Natural killer cell (primary cell): Measurements from ENCODE around the gene NIFK. TPM values are rescaled to one million over a fixed set of nuclear protein-coding genes. Genes with fewer than 3 reads are reported as not detected.
"Not testable (repeated sequence)": the region's sequence is repeated elsewhere in the genome, so short reads cannot be mapped to it uniquely, and the experiment has no call there.

Source experiments
- ATAC-seq, 3 donors: fragments of 150-1000 bp in 2 of 3; fragments of 200-7000 bp in 1 of 3; cut with Tn5 transposase; 1 replicate in 1 of 3; 2 replicates in 2 of 3; pipeline ENCODE4 v1.10.0; 2021; ENCODE audit warnings: mild to moderate bottlenecking in 2 of 3, moderate library complexity in 2 of 3
- DNase-seq, 2 donors: peaks; one replicate each; pipeline versions ENCODE4 v3.0.0 to v3.0.0-alpha.2; 2013 to 2021; ENCODE audit warnings: mixed read lengths in 1 of 2
- H3K27ac ChIP-seq: one replicate; pipeline ENCODE4 v1.5.1; 2013; ENCODE audit warnings: mild to moderate bottlenecking, low read length
- H3K27me3 ChIP-seq: one replicate; pipeline ENCODE4 v1.6.1; 2013; ENCODE audit warnings: low read length; ENCODE audit not compliant: control insufficient read depth, insufficient read depth
- H3K36me3 ChIP-seq: one replicate; pipeline ENCODE4 v1.6.1; 2013; ENCODE audit warnings: low read length; ENCODE audit not compliant: control insufficient read depth, insufficient read depth
- H3K4me1 ChIP-seq: one replicate; pipeline ENCODE4 v1.6.1; 2013; ENCODE audit warnings: low read length; ENCODE audit not compliant: control insufficient read depth, insufficient read depth
- H3K4me3 ChIP-seq: one replicate; pipeline ENCODE4 v1.5.1; 2013; ENCODE audit warnings: low read length
- H3K9me3 ChIP-seq: one replicate; pipeline ENCODE4 v1.6.1; 2013; ENCODE audit warnings: low read length; ENCODE audit not compliant: control insufficient read depth, insufficient read depth
- H3K27ac Mint-ChIP-seq, 2 donors: one replicate each; pipeline ENCODE4 v1.8.0; 2022; ENCODE audit warnings: mild to moderate bottlenecking in 2 of 2, mixed read lengths in 2 of 2, moderate library complexity in 1 of 2
- H3K27me3 Mint-ChIP-seq, 2 donors: one replicate each; pipeline ENCODE4 v1.8.0; 2022; ENCODE audit warnings: low read depth in 2 of 2, mixed read lengths in 2 of 2
- H3K36me3 Mint-ChIP-seq: one replicate; pipeline ENCODE4 v1.8.0; 2022; ENCODE audit warnings: mixed read lengths
- H3K4me1 Mint-ChIP-seq, 2 donors: one replicate each; pipeline ENCODE4 v1.8.0; 2022; ENCODE audit warnings: mixed read lengths in 2 of 2
- H3K4me3 Mint-ChIP-seq: one replicate; pipeline ENCODE4 v1.8.0; 2022; ENCODE audit warnings: mild to moderate bottlenecking, moderate library complexity, mixed read lengths
- H3K9me3 Mint-ChIP-seq, 2 donors: one replicate each; pipeline ENCODE4 v1.8.0; 2022; ENCODE audit warnings: mixed read lengths in 2 of 2
- WGBS: methylation state at CpG from one replicate; pipeline ENCODE4 v1.1.7; 2013; ENCODE audit warnings: missing lambda C conversion rate; ENCODE audit not compliant: insufficient coverage; 5-methylcytosine and 5-hydroxymethylcytosine counted together
- intact Hi-C: fragments of 100-400 bp; cut with micrococcal nuclease; formaldehyde crosslinking; loops from one replicate; pipeline ENCODE4 v1.14.2; 2022
- total RNA-seq, 4 donors: library from RNA; stranded (reverse); fragments of 120-200 nt in 1 of 4; gene quantifications; one replicate each; pipeline versions ENCODE4 v1.2.3 to v1.2.4, GENCODE V29; 2013 to 2022
- TF ChIP-seq, protein P1 (sequence below): fragments of 200-600 bp; IDR thresholded peaks from one replicate; pipeline ENCODE4 v1.8.0; 2022; ENCODE audit warnings: antibody characterized with exemption

Gene NIFK
- total RNA-seq, 3 donors from 2014 or later (not counting 1 experiment from before 2014, with no cell fraction given) = 32.7 to 37.7 (median 33.5) TPM

GRCh38 chr2:121736140-121736461, 574 bp downstream of the NIFK start:
- H3K4me1 ChIP-seq = peaks cover 23% of the 10 kb centered on the region
- peaks cover 35 to 53% of the 10 kb centered on the region in 2 donors for H3K4me1 Mint-ChIP-seq
- H3K27me3 ChIP-seq = no peaks in the 10 kb centered on the region
- H3K36me3 ChIP-seq = peaks cover 27% of the 10 kb centered on the region
- H3K4me3 Mint-ChIP-seq = peak overlapping the region; percentile 99
- ATAC-seq = no peak
- H3K27me3 Mint-ChIP-seq = no peaks in the 10 kb centered on the region
- H3K4me3 ChIP-seq = peak overlapping the region; percentile 85
- H3K36me3 Mint-ChIP-seq = no peaks in the 10 kb centered on the region
- DNase-seq = no peak
- no peaks in the 10 kb centered on the region for H3K9me3 Mint-ChIP-seq
- 0% methylated on average over 8 of the region's 8 CpGs for whole genome bisulfite sequencing
- TF ChIP-seq, protein P1, sequence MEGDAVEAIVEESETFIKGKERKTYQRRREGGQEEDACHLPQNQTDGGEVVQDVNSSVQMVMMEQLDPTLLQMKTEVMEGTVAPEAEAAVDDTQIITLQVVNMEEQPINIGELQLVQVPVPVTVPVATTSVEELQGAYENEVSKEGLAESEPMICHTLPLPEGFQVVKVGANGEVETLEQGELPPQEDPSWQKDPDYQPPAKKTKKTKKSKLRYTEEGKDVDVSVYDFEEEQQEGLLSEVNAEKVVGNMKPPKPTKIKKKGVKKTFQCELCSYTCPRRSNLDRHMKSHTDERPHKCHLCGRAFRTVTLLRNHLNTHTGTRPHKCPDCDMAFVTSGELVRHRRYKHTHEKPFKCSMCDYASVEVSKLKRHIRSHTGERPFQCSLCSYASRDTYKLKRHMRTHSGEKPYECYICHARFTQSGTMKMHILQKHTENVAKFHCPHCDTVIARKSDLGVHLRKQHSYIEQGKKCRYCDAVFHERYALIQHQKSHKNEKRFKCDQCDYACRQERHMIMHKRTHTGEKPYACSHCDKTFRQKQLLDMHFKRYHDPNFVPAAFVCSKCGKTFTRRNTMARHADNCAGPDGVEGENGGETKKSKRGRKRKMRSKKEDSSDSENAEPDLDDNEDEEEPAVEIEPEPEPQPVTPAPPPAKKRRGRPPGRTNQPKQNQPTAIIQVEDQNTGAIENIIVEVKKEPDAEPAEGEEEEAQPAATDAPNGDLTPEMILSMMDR = no peak
- peak overlapping the region; percentile 96 to 98 for H3K27ac Mint-ChIP-seq
- intact Hi-C loops = loop anchor here (1.0 to 5.0 kb wide), 5 partner anchors 19 to 334 kb away; partner anchors contain the start of genes RNU4ATAC and TSN
- H3K9me3 ChIP-seq = no peaks in the 10 kb centered on the region
- peak overlapping the region; percentile 76 for H3K27ac ChIP-seq

- no peaks in the 10 kb centered on the region for H3K27me3 ChIP-seq
- peak overlapping the region; percentile 76 for H3K27ac ChIP-seq
- intact Hi-C loops = loop anchor here (1.0 to 5.0 kb wide), 5 partner anchors 20 to 333 kb away; partner anchors contain the start of genes RNU4ATAC and TSN
- ATAC-seq = no peak
- peak overlapping the region; percentile 85 for H3K4me3 ChIP-seq
- Mint-ChIP-seq H3K36me3 (no peaks in the 10 kb centered on the region), H3K27me3 (no peaks in the 10 kb centered on the region), H3K4me1 (peaks cover 35 to 53% of the 10 kb centered on the region in 2 donors), H3K4me3 (peak overlapping the region; percentile 99), H3K9me3 (no peaks in the 10 kb centered on the region), H3K27ac (peak overlapping the region; percentile 96 to 98)
- WGBS = 32% methylated on average over 5 of the region's 10 CpGs
- TF ChIP-seq, protein P1 = no peak
- H3K36me3 ChIP-seq = peaks cover 32% of the 10 kb centered on the region
- H3K9me3 ChIP-seq = no peaks in the 10 kb centered on the region
- H3K4me1 ChIP-seq = peaks cover 23% of the 10 kb centered on the region
- DNase-seq = peak in 1 of 2 donors; percentile 43
Observed at GRCh38 chr2:121735518-121736074, 1.1 kb downstream of the NIFK start.

DNA sequence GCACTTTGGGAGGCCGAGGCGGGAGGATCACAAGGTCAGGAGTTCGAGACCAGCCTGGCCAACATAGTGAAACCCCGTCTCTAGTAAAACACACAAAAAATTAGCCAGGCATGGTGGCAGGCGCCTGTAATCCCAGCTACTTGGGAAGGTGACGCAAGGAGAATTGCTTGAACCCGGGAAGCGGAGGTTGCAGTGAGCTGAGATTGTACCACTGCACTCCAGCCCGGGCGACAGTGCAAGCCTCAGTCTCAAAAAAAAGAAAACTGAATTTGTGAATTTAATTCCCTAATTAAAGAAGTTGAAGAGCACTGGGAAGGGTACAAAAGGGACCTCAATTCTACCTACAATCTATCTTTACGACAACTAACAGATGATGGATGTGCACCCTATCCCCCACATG, 2.1 kb downstream of the NIFK start:
- intact Hi-C loops, H3K9me3 ChIP-seq, H3K4me3 ChIP-seq, H3K9me3 Mint-ChIP-seq, DNase-seq, H3K27me3 ChIP-seq, H3K27ac ChIP-seq, H3K36me3 Mint-ChIP-seq, ATAC-seq, H3K27me3 Mint-ChIP-seq, H3K4me3 Mint-ChIP-seq: not testable (repeated sequence)
- H3K4me1 Mint-ChIP-seq = peaks cover 35 to 51% of the 10 kb centered on the region in 2 donors
- 97% methylated on average over 10 of the region's 11 CpGs for WGBS
- Histone ChIP-seq H3K36me3 (peaks cover 38% of the 10 kb centered on the region), H3K4me1 (peaks cover 23% of the 10 kb centered on the region)
- H3K27ac Mint-ChIP-seq = peak overlapping the region in 1 of 2 donors; percentile 98

- intact Hi-C loops = no loop called here
- peaks cover 21% of the 10 kb centered on the region for H3K36me3 Mint-ChIP-seq
- no peaks in the 10 kb centered on the region for H3K9me3 Mint-ChIP-seq
- peak overlapping the region in 1 of 2 donors; percentile 27 for H3K27ac Mint-ChIP-seq
- H3K4me1 Mint-ChIP-seq = peaks cover 16 to 24% of the 10 kb centered on the region in 2 donors
- Histone ChIP-seq H3K4me1 (peaks cover 4% of the 10 kb centered on the region), H3K36me3 (peaks cover 66% of the 10 kb centered on the region), H3K4me3 (no peak overlapping the region), H3K27me3 (no peaks in the 10 kb centered on the region), H3K9me3 (no peaks in the 10 kb centered on the region), H3K27ac (no peak overlapping the region)
- WGBS = 86% methylated on average over 6 of the region's 6 CpGs
- no peak for DNase-seq
- no peak overlapping the region for H3K4me3 Mint-ChIP-seq
- no peaks in the 10 kb centered on the region for H3K27me3 Mint-ChIP-seq
- no peak for ATAC-seq
- TF ChIP-seq, protein P1 = no peak
Observed at GRCh38 chr2:121731366-121731765, 5.3 kb downstream of the NIFK start.
